Uterus (tissue), 4 donors: ENCODE measurements around the gene NAP1L4. TPM values are rescaled to one million over a fixed set of nuclear protein-coding genes. Genes with fewer than 3 reads are reported as not detected.

Experiments
- DNase-seq, 2 donors: peaks; one replicate each; pipeline ENCODE4 v3.0.0-alpha.2; 2019 to 2020
- H3K27ac ChIP-seq, 2 donors: fragments of 200-600 bp; sonication (generic); 1 replicate in 1 of 2; 2 replicates in 1 of 2; pipeline ENCODE4 v1.5.1; 2016 to 2018
- H3K27me3 ChIP-seq, 2 donors: fragments of 200-600 bp; sonication (generic); one replicate each; pipeline ENCODE4 v1.5.1; 2018 to 2019; ENCODE audit warnings: control low read depth in 1 of 2
- H3K36me3 ChIP-seq, 2 donors: fragments of 200-600 bp; sonication (generic); one replicate each; pipeline ENCODE4 v1.5.1; 2019; ENCODE audit warnings: control low read depth in 1 of 2
- H3K4me1 ChIP-seq, 2 donors: fragments of 200-600 bp; sonication (generic); one replicate each; pipeline ENCODE4 v1.5.1; 2018 to 2019; ENCODE audit warnings: control low read depth in 1 of 2
- H3K4me3 ChIP-seq, 2 donors: fragments of 200-600 bp; sonication (generic); 1 replicate in 1 of 2; 2 replicates in 1 of 2; pipeline ENCODE4 v1.5.1; 2018 to 2019; ENCODE audit warnings: mild to moderate bottlenecking in 1 of 2
- H3K9me3 ChIP-seq, 2 donors: fragments of 200-600 bp; sonication (generic); one replicate each; pipeline ENCODE4 v1.5.1; 2019; ENCODE audit warnings: control low read depth in 1 of 2
- POLR2A ChIP-seq, 2 donors: fragments of 450-650 bp; IDR thresholded peaks; one replicate each; pipeline ENCODE4 v1.6.1; 2016; ENCODE audit warnings: antibody characterized with exemption in 2 of 2, mild to moderate bottlenecking in 1 of 2, moderate library complexity in 1 of 2
- intact Hi-C: fragments of 100-400 bp; cut with DNase I; formaldehyde crosslinking; loops from one replicate; pipeline ENCODE4 v1.15.1; 2023; ENCODE audit warnings: low total_unique reads
- total RNA-seq, 4 donors: library from RNA; depleted of rRNA in 3 of 4; stranded (reverse); fragments of >200 nt in 3 of 4; gene quantifications; one replicate each; pipeline versions ENCODE4 v1.1.0 to v1.2.4, GENCODE V29; 2014 to 2023
- TF ChIP-seq, protein P1 (sequence below), 4 experiments: fragments of 200-600 bp in 2 of 4; fragments of 450-650 bp in 2 of 4; sonication (generic) in 2 of 4; IDR thresholded peaks; one replicate each; pipeline ENCODE4 v1.5.1; 2016 to 2019; ENCODE audit warnings: antibody characterized with exemption in 4 of 4, mild to moderate bottlenecking in 2 of 4, moderate library complexity in 1 of 4
- donor health status: DM: yes; HTN: yes; CAD: no.

Gene NAP1L4
- total RNA-seq, 4 donors from 2014 or later = 96.1 to 183 (median 129) TPM

DNA sequence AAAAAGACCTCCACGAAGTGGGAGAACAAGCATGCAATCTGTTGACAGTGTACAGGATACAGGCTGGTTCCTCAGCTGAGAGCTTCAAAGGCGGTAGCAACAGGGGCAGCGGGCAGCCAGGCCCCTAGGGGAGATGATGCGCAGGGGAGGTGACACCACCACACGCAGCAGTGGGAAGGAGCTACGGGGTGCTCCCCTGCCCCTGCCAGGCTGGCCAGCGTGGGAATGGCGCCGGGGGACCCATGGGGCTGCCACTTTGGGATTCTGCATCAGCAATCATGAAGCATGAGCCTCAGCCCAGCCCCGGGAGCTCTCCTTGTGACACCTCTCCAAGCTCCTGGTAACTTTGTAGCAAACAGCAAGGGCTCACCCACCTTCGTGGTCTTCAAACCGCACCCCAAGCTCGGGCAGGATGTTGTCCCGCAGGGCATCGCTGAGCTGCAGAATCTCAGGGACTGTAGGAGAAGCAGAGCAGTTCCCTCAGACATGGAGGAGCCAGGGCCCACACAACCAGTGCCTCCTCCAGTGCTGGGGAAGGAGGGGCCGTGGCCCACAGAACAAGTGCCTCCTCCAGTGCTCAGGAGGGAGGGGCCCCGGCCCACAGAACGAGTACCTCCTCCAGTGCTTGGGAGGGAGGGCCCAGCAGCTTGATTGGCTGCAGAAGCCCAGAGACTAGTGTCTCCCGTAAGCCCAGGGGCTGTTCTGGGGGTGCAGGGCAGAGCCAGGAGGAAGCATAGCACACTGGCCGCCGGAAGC, 14.6 kb upstream of the NAP1L4 start:
- Histone ChIP-seq H3K4me1 (no peaks in the 10 kb centered on the region), H3K27me3 (no peaks in the 10 kb centered on the region), H3K36me3 (no peaks in the 10 kb centered on the region), H3K9me3 (no peaks in the 10 kb centered on the region), H3K27ac (no peak overlapping the region), H3K4me3 (no peak overlapping the region)
- DNase-seq = no peak
- TF ChIP-seq, protein P1, sequence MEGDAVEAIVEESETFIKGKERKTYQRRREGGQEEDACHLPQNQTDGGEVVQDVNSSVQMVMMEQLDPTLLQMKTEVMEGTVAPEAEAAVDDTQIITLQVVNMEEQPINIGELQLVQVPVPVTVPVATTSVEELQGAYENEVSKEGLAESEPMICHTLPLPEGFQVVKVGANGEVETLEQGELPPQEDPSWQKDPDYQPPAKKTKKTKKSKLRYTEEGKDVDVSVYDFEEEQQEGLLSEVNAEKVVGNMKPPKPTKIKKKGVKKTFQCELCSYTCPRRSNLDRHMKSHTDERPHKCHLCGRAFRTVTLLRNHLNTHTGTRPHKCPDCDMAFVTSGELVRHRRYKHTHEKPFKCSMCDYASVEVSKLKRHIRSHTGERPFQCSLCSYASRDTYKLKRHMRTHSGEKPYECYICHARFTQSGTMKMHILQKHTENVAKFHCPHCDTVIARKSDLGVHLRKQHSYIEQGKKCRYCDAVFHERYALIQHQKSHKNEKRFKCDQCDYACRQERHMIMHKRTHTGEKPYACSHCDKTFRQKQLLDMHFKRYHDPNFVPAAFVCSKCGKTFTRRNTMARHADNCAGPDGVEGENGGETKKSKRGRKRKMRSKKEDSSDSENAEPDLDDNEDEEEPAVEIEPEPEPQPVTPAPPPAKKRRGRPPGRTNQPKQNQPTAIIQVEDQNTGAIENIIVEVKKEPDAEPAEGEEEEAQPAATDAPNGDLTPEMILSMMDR (IDR thresholded peaks at IDR 0.05) = no peak
- no peak for TF ChIP-seq POLR2A (IDR thresholded peaks at IDR 0.05)
- intact Hi-C loops = no loop called here

DNA sequence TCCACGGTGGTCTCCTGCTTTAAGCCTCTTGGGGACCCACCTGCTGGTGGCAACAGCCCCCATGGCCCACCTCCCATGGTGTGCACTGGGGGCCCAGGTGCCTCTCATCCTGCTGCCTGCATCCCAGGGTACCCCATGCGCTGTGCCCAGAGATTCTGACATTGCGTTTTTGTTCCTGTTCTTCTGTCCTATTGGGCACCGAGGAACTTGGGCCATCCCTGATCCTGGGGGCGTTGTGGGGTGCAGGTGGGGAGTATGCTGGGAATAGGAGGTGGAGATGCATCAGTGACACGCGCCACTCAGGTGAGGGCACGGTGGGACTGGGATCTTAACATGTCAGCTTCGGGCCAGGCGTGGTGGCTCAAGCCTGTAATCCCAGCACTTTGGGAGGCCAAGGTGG, 12.4 kb upstream of the NAP1L4 start:
- Histone ChIP-seq H3K36me3 (no peaks in the 10 kb centered on the region), H3K27me3 (no peaks in the 10 kb centered on the region), H3K4me3 (no peak overlapping the region), H3K4me1 (no peaks in the 10 kb centered on the region), H3K27ac (no peak overlapping the region), H3K9me3 (no peaks in the 10 kb centered on the region)
- TF ChIP-seq POLR2A (IDR thresholded peaks at IDR 0.05) = no peak
- TF ChIP-seq, protein P1 (IDR thresholded peaks at IDR 0.05) = no peak
- DNase-seq = no peak
- intact Hi-C loops = no loop called here

DNA sequence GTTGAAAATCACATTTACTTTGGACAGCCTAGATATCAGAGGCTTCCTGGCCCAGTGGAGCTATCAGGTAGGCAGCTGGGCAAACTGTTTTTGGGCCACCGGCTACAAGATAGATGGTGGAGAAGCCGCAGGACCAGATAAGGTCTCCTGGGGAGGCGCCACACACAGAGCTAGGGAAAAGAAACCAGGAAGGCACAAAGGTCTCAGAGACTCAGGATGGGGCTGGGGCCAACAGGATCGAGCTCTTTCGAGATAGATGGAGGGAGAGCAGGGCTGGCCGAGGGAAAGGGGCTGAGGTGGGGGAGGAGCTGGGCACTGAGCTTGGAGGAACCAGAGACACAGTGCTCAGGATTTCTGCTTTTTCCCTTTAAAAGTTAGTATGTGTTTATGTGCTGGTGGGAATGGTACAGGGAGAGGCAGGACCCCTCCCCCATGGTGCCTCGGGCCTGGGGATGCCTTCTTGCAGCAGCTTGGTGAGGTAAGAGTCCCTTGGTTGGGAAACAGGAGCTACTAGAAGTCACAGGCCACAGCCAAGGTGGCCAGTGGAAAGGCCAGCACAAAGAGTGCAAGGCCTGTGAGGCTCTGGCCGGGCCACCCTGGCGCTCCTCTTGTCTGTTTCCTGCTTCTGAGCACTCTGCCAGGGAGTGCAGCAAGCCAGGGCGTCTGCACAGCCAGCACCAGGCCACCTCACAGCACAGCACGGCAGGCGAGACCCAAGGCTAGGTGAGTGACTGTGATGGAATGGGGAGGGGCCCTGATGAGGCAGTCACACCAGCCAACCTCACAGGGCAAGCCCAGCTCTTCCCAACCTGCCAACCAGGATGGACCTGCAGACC, 11.5 kb upstream of the NAP1L4 start:
- intact Hi-C loops = no loop called here
- Histone ChIP-seq H3K9me3 (no peaks in the 10 kb centered on the region), H3K27me3 (no peaks in the 10 kb centered on the region), H3K27ac (no peak overlapping the region), H3K4me3 (no peak overlapping the region), H3K4me1 (no peaks in the 10 kb centered on the region), H3K36me3 (no peaks in the 10 kb centered on the region)
- TF ChIP-seq, protein P1 (IDR thresholded peaks at IDR 0.05) = no peak
- TF ChIP-seq POLR2A (IDR thresholded peaks at IDR 0.05) = no peak
- peak in 1 of 2 donors; percentile 6 for DNase-seq

DNA sequence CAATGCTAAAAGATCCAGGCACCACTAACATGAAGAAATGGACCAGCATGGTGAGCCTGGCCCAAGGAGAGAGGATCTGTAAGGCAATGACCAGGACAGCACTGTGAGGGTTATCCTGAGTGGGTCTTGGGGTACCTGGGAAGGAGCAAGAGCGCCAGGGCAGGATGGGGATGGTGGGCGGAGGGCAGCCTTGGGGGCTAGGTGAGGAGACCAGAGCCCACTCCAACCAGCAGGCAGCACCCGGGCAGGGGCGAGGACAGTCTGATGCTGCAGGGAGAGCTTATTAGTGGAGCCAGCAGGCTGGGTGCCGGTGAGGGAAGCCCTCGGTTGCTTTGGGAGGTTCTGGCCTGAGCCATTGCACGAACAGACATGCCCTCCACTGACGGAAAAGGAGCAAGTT, 10.7 kb upstream of the NAP1L4 start:
- TF ChIP-seq POLR2A (IDR thresholded peaks at IDR 0.05) = no peak
- TF ChIP-seq, protein P1 (IDR thresholded peaks at IDR 0.05) = no peak
- intact Hi-C loops = no loop called here
- Histone ChIP-seq H3K36me3 (no peaks in the 10 kb centered on the region), H3K27ac (no peak overlapping the region), H3K4me3 (no peak overlapping the region), H3K27me3 (no peaks in the 10 kb centered on the region), H3K9me3 (no peaks in the 10 kb centered on the region), H3K4me1 (no peaks in the 10 kb centered on the region)
- no peak for DNase-seq

DNA sequence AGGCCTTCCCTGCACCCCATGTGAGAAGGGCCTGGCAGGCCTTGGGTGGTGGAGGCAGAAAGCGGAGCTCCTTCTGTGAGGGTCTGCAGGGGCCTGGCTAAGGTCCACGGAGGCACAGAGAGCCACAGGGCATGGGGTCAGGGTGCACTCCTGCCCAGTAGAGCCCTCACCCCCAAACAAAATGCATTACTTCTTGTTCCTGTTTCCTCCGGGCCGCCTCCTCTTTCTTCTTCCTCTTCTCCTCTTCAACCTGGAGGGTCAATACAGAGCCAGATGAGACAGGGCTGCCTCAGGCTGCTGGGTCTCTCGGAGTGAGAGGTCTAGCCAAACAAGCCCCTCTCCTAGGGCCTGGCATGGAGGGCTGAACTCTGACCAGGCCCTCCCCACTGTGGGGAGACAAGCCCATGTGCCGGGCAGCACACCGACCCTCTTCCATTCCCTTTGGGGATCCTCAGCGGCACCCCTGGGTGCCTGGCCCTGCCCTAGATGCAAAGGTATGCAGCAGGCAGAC, 10.3 kb upstream of the NAP1L4 start:
- Histone ChIP-seq H3K27me3 (no peaks in the 10 kb centered on the region), H3K9me3 (no peaks in the 10 kb centered on the region), H3K4me3 (no peak overlapping the region), H3K4me1 (no peaks in the 10 kb centered on the region), H3K27ac (no peak overlapping the region), H3K36me3 (no peaks in the 10 kb centered on the region)
- intact Hi-C loops = no loop called here
- no peak for DNase-seq
- TF ChIP-seq, protein P1 (IDR thresholded peaks at IDR 0.05) = no peak
- no peak for TF ChIP-seq POLR2A (IDR thresholded peaks at IDR 0.05)
